ENCODE measurements around the gene NTPCR.

GRCh38 chr1:232908831-232909230 is 41.6 kb upstream of the NTPCR start:
- TF ChIP-seq CTCF (conservative IDR thresholded peaks at IDR 0.05; ENCODE audit: low read depth, low read length) (no peak), EZH2 (IDR thresholded peaks at IDR 0.05; ENCODE audit: borderline replicate concordance, low read depth, low read length, poor library complexity, severe bottlenecking) (no peak)

All from A673 (cell line).